Mucosa of descending colon (tissue), 3 donors: Measurements from ENCODE around the gene CARNS1. TPM values are rescaled to one million over a fixed set of nuclear protein-coding genes. Genes with fewer than 3 reads are reported as not detected.

Source experiments
- ATAC-seq: fragments of 200-7000 bp; cut with Tn5 transposase; one replicate; pipeline ENCODE4 v1.9.1; 2020; ENCODE audit warnings: mild to moderate bottlenecking, moderate library complexity
- DNase-seq, 3 donors: peaks; one replicate each; pipeline ENCODE4 v3.0.0-alpha.2; 2020
- H3K36me3 ChIP-seq: fragments of 200-600 bp; one replicate; pipeline ENCODE4 v1.8.0; 2021; ENCODE audit warnings: low read depth, mild to moderate bottlenecking
- H3K4me1 ChIP-seq: fragments of 200-600 bp; one replicate; pipeline ENCODE4 v1.8.0; 2021; ENCODE audit warnings: low read depth, mild to moderate bottlenecking
- H3K4me3 ChIP-seq: fragments of 200-600 bp; one replicate; pipeline ENCODE4 v1.8.0; 2021; ENCODE audit warnings: mild to moderate bottlenecking
- H3K9me3 ChIP-seq: fragments of 200-600 bp; one replicate; pipeline ENCODE4 v1.8.0; 2021; ENCODE audit warnings: mild to moderate bottlenecking
- intact Hi-C, 2 donors: fragments of 100-400 bp; cut with DNase I in 1 of 2; cut with micrococcal nuclease in 1 of 2; formaldehyde crosslinking; loops; one replicate each; pipeline versions ENCODE4 v1.11.0 to v1.11.1; 2022; cut with DNase I, micrococcal nuclease
- total RNA-seq, 3 donors: library from RNA; stranded (reverse); fragmentation: NEBNext Ultra II Directional in 2 of 3; extraction: Animal tissue kit (Norgen Biotek cat#: 25700) in 2 of 3; gene quantifications; one replicate each; pipeline versions ENCODE4 v1.2.1 to v1.2.4, GENCODE V29; 2021 to 2023
- TF ChIP-seq, protein P1 (sequence below): fragments of 200-600 bp; IDR thresholded peaks from one replicate; pipeline ENCODE4 v1.8.0; 2022; ENCODE audit warnings: antibody characterized with exemption, mild to moderate bottlenecking
- donor health status: DM: no; HTN: no; CAD: no; lungs with moderate emphysema.
- donor health status: DM: no; HTN: no; CAD: no.
- donor health status: DM: no; HTN: yes; CAD: no.

CARNS1 gene
- total RNA-seq, 3 donors from 2014 or later: 0.26 to 0.89 (median 0.70) TPM

DNA sequence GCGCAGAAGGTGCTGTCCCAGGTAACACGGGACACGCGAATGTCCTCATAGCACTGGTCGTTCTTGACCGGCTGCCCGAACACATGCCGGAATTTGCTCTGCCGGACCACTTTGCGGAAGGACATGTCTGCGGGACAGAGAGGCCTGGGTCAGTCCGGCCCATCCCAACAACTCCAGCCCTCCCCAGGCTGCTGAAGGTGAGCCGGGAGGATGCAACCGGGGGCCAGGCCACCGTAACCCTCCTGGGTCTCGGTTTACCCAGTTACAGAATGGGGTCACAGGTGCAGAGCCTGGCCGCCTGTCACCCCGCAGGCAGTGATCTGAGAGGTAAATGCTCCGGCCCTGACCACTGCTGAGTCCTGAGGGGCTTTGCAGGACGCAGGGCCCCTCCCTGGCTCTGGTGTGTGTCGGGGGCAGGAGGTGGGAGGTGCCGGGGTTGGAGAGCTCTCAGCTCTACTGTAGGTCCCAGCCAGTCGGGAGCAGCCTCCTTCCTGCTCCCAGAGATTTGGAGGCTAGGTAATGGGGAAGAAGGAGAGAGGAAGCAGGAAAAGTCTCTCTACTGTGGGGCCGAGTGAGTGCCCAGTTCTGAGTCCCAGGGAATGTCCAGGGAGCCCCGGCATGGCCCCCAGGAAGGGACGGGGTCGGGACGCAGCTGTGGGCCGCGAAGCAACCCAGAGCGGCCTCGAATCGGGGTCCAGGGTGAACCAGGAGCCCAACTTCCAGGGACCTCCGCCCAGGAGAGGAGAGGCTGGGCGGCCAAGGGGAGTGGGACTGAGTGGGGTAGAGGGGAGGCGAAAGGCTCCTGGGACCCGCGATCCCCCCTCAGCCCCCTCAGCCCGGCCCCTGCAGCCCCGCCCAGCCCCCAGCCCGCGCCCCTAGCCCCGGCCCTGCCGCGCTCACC is 27.3 kb downstream of the CARNS1 start:
- ATAC-seq (peak; percentile 21), DNase-seq (no peak)
- Histone ChIP-seq H3K36me3 (no peaks in the 10 kb centered on the region), H3K9me3 (no peaks in the 10 kb centered on the region), H3K4me3 (peak overlapping the region; percentile 80), H3K4me1 (peaks cover 19% of the 10 kb centered on the region)
- TF ChIP-seq, protein P1, sequence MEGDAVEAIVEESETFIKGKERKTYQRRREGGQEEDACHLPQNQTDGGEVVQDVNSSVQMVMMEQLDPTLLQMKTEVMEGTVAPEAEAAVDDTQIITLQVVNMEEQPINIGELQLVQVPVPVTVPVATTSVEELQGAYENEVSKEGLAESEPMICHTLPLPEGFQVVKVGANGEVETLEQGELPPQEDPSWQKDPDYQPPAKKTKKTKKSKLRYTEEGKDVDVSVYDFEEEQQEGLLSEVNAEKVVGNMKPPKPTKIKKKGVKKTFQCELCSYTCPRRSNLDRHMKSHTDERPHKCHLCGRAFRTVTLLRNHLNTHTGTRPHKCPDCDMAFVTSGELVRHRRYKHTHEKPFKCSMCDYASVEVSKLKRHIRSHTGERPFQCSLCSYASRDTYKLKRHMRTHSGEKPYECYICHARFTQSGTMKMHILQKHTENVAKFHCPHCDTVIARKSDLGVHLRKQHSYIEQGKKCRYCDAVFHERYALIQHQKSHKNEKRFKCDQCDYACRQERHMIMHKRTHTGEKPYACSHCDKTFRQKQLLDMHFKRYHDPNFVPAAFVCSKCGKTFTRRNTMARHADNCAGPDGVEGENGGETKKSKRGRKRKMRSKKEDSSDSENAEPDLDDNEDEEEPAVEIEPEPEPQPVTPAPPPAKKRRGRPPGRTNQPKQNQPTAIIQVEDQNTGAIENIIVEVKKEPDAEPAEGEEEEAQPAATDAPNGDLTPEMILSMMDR: no peak
- intact Hi-C loops: no loop called here

DNA sequence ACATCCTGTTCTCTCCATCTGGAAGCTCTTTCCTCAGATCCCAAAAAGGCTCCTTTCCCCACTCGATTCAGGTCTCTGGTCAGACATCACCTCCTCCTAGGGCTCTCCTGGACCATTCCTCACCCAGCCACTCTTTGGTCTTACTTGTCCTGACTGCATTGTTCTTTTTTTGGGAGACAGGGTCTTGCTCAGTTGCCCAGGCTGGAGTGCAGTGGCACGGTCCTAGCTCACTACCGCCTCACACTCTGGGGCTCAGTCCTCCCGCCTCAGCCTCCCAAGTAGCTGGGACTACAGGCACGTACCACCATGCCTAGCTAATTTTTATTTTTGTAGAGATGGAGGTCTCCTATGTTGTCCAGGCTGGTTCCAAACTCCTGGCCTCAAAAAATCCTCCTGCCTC is 30.0 kb downstream of the CARNS1 start:
- H3K9me3 ChIP-seq: no peaks in the 10 kb centered on the region
- TF ChIP-seq, protein P1: no peak
- DNase-seq (no peak), ATAC-seq (no peak)
- H3K36me3 ChIP-seq: no peaks in the 10 kb centered on the region
- H3K4me3 ChIP-seq: no peak overlapping the region
- intact Hi-C loops: no loop called here
- H3K4me1 ChIP-seq: peaks cover 7% of the 10 kb centered on the region

DNA sequence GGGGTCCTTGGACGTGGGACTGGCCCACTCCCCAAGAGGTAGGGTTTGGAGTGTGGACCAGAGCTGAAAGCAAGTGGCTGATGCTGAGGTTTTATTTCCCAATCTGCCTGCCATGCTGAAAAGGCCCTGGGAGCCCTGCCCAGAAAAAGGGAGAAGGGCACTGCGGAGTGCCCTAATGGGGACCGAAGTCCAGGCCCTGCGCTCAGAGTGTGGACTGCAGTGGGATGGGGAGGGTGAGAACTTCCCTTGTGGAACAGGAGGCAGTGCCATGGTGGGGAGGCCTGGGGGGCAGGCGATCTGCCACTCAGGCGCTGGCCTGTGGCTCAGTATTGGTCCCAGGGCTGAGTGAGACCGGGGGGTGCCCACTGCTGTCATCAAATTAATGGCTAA is 32.7 kb downstream of the CARNS1 start:
- intact Hi-C loops: no loop called here
- DNase-seq (peak in 1 of 3 donors; percentile 36), ATAC-seq (no peak)
- H3K36me3 ChIP-seq: no peaks in the 10 kb centered on the region
- TF ChIP-seq, protein P1: no peak
- H3K4me1 ChIP-seq: no peaks in the 10 kb centered on the region
- H3K9me3 ChIP-seq: no peaks in the 10 kb centered on the region
- no peak overlapping the region for H3K4me3 ChIP-seq

DNA sequence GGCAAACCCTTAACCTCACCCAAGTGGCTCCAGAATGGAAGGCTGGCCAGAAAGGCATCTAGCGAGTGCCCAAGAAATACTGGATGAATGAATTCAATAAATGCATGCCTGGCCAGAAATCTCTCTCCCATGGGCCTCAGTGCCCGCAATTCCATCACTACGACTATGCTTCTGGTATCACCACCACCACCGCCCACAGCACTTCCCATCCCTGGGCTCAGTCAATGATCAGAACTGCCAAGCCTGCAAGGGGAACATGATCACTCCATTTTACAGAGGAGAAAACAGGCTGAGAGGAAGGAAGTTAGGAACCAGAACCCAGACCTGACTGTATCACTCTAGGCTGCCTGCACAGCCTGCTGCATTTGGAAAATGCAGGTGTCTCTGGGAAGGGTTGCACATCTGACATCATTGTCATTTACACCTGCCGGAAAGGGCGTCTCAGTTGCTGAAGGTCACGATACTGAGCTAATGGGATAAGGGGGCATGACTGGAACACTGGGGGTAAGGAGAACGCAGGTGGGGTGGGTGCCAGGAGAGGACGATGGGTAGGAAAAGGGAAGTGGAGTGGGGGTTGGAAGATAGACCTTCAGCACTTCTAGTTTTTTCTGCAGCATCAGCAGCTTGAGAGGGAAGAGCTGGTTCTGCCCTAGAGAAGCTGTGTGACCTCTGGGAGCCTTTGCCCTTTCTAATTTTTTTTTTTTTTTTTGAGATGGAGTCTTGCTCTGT is 33.8 kb downstream of the CARNS1 start:
- H3K4me3 ChIP-seq: no peak overlapping the region
- H3K36me3 ChIP-seq: no peaks in the 10 kb centered on the region
- intact Hi-C loops: no loop called here
- H3K4me1 ChIP-seq: no peaks in the 10 kb centered on the region
- DNase-seq: no peak
- no peaks in the 10 kb centered on the region for H3K9me3 ChIP-seq
- TF ChIP-seq, protein P1: no peak
- ATAC-seq: peak; percentile 9

DNA sequence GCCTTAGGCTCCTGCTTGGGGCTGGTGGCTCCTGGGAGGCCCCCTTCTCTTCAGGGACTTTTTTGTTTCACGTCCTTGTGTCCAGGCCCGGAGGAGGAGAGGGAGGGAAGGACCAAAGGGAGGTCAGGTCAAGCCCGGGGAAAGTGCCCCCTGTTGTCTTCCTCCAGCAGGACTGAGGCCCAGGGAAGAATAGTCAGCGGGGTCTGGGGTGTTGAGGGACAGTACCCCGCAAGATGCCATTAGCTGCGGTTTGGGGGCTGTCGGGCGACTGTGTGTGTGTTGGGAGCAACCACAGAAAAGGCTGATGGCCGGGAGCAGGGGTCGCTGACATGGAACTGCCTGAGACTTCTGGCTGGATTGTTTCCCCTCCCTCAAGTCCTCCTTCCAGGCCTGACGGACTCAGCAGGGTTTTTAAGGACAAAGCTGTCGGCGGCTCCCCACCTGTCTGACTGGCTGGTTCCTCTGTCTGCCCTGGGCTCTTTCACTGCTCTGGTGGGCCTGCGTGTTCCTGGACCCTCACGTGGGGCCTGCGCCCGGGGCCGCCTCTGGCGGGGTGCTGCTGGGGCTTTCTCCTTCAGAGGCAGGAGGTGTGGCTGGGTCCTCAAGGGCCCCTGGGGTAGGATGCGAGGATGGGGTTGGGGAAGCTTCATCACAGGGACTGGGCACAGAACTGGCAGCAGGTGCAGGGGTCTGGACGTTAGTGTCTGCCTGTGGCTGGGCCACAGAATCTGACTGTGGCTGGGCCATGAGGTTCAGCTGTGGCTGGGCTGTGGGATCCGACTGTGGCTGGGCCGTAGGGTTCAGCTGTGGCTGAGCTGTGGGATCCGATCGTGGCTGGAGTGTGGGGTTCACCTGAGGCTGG is 35.5 kb downstream of the CARNS1 start:
- TF ChIP-seq, protein P1: no peak
- no peaks in the 10 kb centered on the region for H3K9me3 ChIP-seq
- intact Hi-C loops: no loop called here
- H3K4me1 ChIP-seq: no peaks in the 10 kb centered on the region
- ATAC-seq (no peak), DNase-seq (no peak)
- H3K36me3 ChIP-seq: no peaks in the 10 kb centered on the region
- H3K4me3 ChIP-seq: no peak overlapping the region
